Tibial nerve (tissue), 4 donors: Measurements from ENCODE around the gene FA2H.

ENCODE experiments used
- CTCF ChIP-seq, 5 experiments: fragments of 200-600 bp in 3 of 5; fragments of 450-650 bp in 2 of 5; sonication (generic) in 3 of 5; IDR thresholded peaks; one replicate each; pipeline ENCODE4 v1.5.1; 2016 to 2019; ENCODE audit warnings: antibody characterized with exemption in 5 of 5, mild to moderate bottlenecking in 3 of 5, moderate library complexity in 2 of 5
- EP300 ChIP-seq, 2 donors: sonication (generic); formaldehyde crosslinking; IDR thresholded peaks; one replicate each; pipeline ENCODE4 v1.6.1; 2017; ENCODE audit warnings: antibody characterized with exemption in 2 of 2, mild to moderate bottlenecking in 1 of 2
- POLR2A ChIP-seq, 2 donors: fragments of 450-650 bp; IDR thresholded peaks; one replicate each; pipeline ENCODE4 v1.6.1; 2017; ENCODE audit warnings: antibody characterized with exemption in 2 of 2, mild to moderate bottlenecking in 2 of 2, moderate library complexity in 2 of 2

GRCh38 chr16:74667255-74667700, 107.3 kb downstream of the FA2H start:
- TF ChIP-seq CTCF (IDR thresholded peaks at IDR 0.05) (no peak), POLR2A (IDR thresholded peaks at IDR 0.05) (no peak), EP300 (IDR thresholded peaks at IDR 0.05) (peak in 1 of 2 donors; percentile 2)
